Choroid plexus epithelial cell (primary cell): Measurements from ENCODE around the gene SAE1.
A peak's percentile ranks its signal among the peaks of the same experiment; 100 is the strongest.

Source experiments
- DNase-seq: peaks from one replicate; pipeline ENCODE4 v3.0.0-alpha.2; 2010; ENCODE audit warnings: low read depth
- H3K4me3 ChIP-seq: 2 replicates; pipeline ENCODE4 v1.5.1; 2011; ENCODE audit warnings: low read depth, mild to moderate bottlenecking, control low read depth, low read length, moderate library complexity
- CTCF ChIP-seq: conservative IDR thresholded peaks from 2 replicates; pipeline ENCODE4 v1.5.1; 2011; ENCODE audit warnings: low read depth, mild to moderate bottlenecking, control low read depth, inconsistent platforms, low read length, moderate library complexity

Gene SAE1

GRCh38 chr19:47227352-47228167, 96.9 kb downstream of the SAE1 start:
- peak overlapping the region; percentile 97 for H3K4me3 ChIP-seq
- TF ChIP-seq CTCF = no peak
- DNase-seq = peak; percentile 96

GRCh38 chr19:47228168-47228936, 97.7 kb downstream of the SAE1 start:
- no peak for DNase-seq
- TF ChIP-seq CTCF = no peak
- H3K4me3 ChIP-seq = peak overlapping the region; percentile 97

GRCh38 chr19:47228937-47229675, 98.5 kb downstream of the SAE1 start:
- no peak for TF ChIP-seq CTCF
- peak; percentile 58 for DNase-seq

GRCh38 chr19:47229676-47230053, 99.0 kb downstream of the SAE1 start:
- H3K4me3 ChIP-seq = peak overlapping the region; percentile 97
- peak; percentile 49 for DNase-seq
- TF ChIP-seq CTCF = no peak

More at GRCh38 chr19:47228937-47229675, 98.5 kb downstream of the SAE1 start:
- H3K4me3 ChIP-seq = peak overlapping the region; percentile 97

- peak; percentile 58 for TF ChIP-seq CTCF
- peak; percentile 51 for DNase-seq
These were observed 99.7 kb downstream of the SAE1 start for GRCh38 chr19:47230054-47230920.

GRCh38 chr19:47230921-47231214, 100.2 kb downstream of the SAE1 start, which contains the start of gene BBC3:
BBC3 (minus strand) TSS chr19:47231199; CDS start chr19:47228431, 2,768 bp downstream.
- DNase-seq = no peak
- H3K4me3 ChIP-seq = peak within 1 kb of the TSS; percentile 97
- TF ChIP-seq CTCF = no peak

More at GRCh38 chr19:47230054-47230920, 99.7 kb downstream of the SAE1 start:
- H3K4me3 ChIP-seq = peak overlapping the region; percentile 97
